Right lung (tissue), 5 donors: ENCODE results near the gene CFAP69. TPM values are rescaled to one million over a fixed set of nuclear protein-coding genes. Genes with fewer than 3 reads are reported as not detected.
A peak's percentile ranks its signal among the peaks of the same experiment; 100 is the strongest.
"Not testable (repeated sequence)": the region's sequence is repeated elsewhere in the genome, so short reads cannot be mapped to it uniquely, and the experiment has no call there.

Source experiments
- DNase-seq, 2 donors: peaks; one replicate each; pipeline ENCODE4 v3.0.0-alpha.2; 2013
- polyA plus RNA-seq, 5 donors: library from polyadenylated mRNA; unstranded; fragments of 120-200 nt; gene quantifications; one replicate each; pipeline versions ENCODE4 v1.2.1 to v1.2.3, GENCODE V29; 2013; ENCODE audit warnings: inconsistent platforms in 1 of 5, low replicate concordance in 1 of 5; ENCODE audit not compliant: insufficient read length in 5 of 5, insufficient read depth in 1 of 5

The CFAP69 gene
- polyA plus RNA-seq, 5 donors, result 8.9 to 15.1 (median 13.3) TPM

DNA sequence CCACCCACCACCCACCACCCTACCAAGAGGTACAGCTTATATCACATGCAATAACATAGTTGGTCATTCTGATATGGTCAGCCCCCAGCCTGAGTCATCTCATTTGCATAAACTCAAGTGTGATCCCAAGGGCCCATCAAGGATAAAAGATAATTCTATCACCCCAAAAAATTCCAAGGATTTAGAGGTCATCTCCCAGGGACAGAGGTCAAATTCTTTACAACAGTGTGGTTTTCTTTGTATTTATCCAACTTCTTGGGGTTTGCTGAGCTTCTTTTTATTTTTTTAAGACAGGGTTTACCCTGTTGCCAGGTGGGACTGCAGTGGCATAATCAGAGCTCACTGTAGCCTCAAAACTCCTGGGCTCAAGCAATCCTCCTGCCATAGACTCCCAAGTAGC, 92.1 kb downstream of the CFAP69 start:
- no peak for DNase-seq

DNA sequence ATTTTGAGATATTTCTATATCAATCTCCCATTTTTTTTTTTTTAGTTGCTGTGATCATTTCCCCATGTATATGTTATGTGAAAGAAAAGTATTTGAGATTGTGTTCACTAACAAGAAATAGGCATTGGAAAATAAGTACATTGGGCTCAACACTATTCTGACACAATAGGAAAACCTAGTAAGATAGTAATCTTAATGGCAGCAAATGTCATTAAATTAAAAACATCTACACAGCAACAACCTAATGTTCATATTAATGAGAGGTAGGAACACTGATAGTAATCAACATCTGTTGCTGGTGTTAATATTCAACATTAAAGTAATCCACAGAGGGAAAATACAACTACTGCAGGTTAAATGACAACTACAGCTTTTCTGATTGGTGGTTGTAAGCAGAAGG, 100.0 kb downstream of the CFAP69 start:
- no peak for DNase-seq

- DNase-seq, result peak; percentile 38 to 54
Measured at GRCh38 chr7:90345595-90346335, 100.8 kb downstream of the CFAP69 start.

- DNase-seq, result peak; percentile 96
Measured at GRCh38 chr7:90346336-90347125, 101.6 kb downstream of the CFAP69 start, which contains the start of gene GTPBP10. TSS of gene GTPBP10 (plus strand) at chr7:90346716. CDS start at chr7:90346742, 26 bp downstream.

DNA sequence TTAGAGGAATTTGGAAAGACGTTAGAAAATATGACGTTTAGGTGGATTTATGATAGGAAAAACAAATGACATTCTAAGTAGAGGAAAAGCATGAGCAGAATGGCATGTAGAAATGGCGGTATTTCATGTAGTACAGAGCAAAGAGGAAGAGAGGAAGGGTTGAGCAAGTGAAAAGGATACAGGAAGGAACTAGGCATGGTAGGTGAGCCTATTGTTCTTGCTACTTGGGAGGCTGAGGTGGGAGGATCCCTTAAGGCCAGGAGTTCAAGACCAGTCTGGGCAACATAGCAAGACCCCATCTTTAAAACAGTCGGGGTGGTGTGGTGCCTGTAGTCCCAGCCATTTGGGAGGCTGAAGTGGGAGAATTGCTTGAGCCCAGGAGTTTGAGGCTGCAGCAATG, 102.8 kb downstream of the CFAP69 start:
- no peak for DNase-seq

GRCh38 chr7:90349305-90349704, 104.3 kb downstream of the CFAP69 start:
- no peak for DNase-seq

- DNase-seq, result not testable (repeated sequence)
Measured at GRCh38 chr7:90350032-90350431, 105.1 kb downstream of the CFAP69 start.

- DNase-seq, result no peak
Measured at GRCh38 chr7:90351987-90352386, 107.0 kb downstream of the CFAP69 start.

Other genes with a start within 250 kb of the CFAP69 start
- gene STEAP1, start 90.7 kb upstream of the CFAP69 start, polyA plus RNA-seq, result 1 to 10 TPM; 1.4 to 2.6 (median 1.7) TPM
- gene STEAP2, start 33.4 kb upstream of the CFAP69 start, polyA plus RNA-seq, result 10 to 100 TPM in 1 of 5 donors, 1 to 10 TPM in 4; 4.2 to 12.9 (median 5.7) TPM
- gene FAM237B, start 76.1 kb downstream of the CFAP69 start, polyA plus RNA-seq, result under 1 TPM; 0.11 to 0.25 (median 0.22) TPM
- gene GTPBP10, start 101.5 kb downstream of the CFAP69 start, polyA plus RNA-seq, result 10 to 100 TPM; 18.5 to 29.2 (median 22.4) TPM
- 10 to 100 TPM; 31.5 to 59.0 (median 52.0) TPM for gene CLDN12, start 158.3 kb downstream of the CFAP69 start, polyA plus RNA-seq
- gene PTTG1IP2, start 224.5 kb downstream of the CFAP69 start, polyA plus RNA-seq, result under 1 TPM in 1 of 5 donors, not detected in 4; 0.35 TPM